Skeletal muscle tissue (tissue), 4 donors: ENCODE data around the gene FCAR. TPM values are rescaled to one million over a fixed set of nuclear protein-coding genes. Genes with fewer than 3 reads are reported as not detected.
"Not testable (repeated sequence)": the region's sequence is repeated elsewhere in the genome, so short reads cannot be mapped to it uniquely, and the experiment has no call there.

Experiments used
- H3K27ac ChIP-seq: one replicate; pipeline ENCODE4 v1.7.0; 2013; ENCODE audit warnings: mild to moderate bottlenecking, low read depth, low read length, inconsistent platforms
- H3K27me3 ChIP-seq, 3 donors: one replicate each; pipeline ENCODE4 v1.7.0; 2013; ENCODE audit warnings: low read length in 3 of 3; ENCODE audit not compliant: control insufficient read depth in 3 of 3, insufficient read depth in 3 of 3
- H3K36me3 ChIP-seq, 3 donors: one replicate each; pipeline ENCODE4 v1.7.0; 2013; ENCODE audit warnings: low read length in 3 of 3; ENCODE audit not compliant: control insufficient read depth in 3 of 3, insufficient read depth in 3 of 3
- H3K4me1 ChIP-seq, 3 donors: one replicate each; pipeline ENCODE4 v1.7.0; 2013; ENCODE audit warnings: low read length in 3 of 3, mild to moderate bottlenecking in 3 of 3; ENCODE audit not compliant: control insufficient read depth in 3 of 3, insufficient read depth in 3 of 3
- H3K4me3 ChIP-seq, 3 donors: one replicate each; pipeline ENCODE4 v1.7.0; 2013; ENCODE audit warnings: low read length in 3 of 3
- H3K9ac ChIP-seq, 3 donors: one replicate each; pipeline ENCODE4 v1.7.0; 2013; ENCODE audit warnings: low read length in 3 of 3, mild to moderate bottlenecking in 3 of 3, moderate library complexity in 2 of 3, low read depth in 1 of 3
- H3K9me3 ChIP-seq, 3 donors: one replicate each; pipeline ENCODE4 v1.7.0; 2013; ENCODE audit warnings: low read length in 3 of 3; ENCODE audit not compliant: control insufficient read depth in 3 of 3
- total RNA-seq: library from RNA; depleted of rRNA; stranded (reverse); fragments of >200 nt; gene quantifications from one replicate; pipeline ENCODE4 v1.2.3, GENCODE V29; 2014
- donor health status: Osteomylitis.

The FCAR gene
- total RNA-seq, 1 donor from 2014 or later, result 1.0 TPM

DNA sequence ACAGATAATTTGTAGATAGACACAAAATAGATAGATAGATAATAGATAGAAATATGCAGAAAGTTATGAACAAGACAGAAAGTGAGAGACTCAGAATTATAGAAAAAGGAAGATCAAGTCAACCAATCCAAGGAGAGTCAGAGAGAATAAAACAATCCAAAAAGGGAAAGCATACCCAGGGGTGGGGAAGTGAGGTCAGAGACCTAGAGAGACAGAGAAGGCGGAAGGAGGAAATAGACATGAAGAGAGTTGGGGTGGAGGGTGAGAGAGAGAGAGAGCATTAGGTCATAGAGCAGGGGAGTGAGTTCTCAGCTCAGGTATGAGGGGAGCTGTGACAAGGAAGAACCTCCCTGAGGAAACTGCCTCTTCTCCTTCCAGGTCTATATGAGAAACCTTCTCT is 18.8 kb upstream of the FCAR start:
- not testable (repeated sequence) for H3K36me3 ChIP-seq, H3K9me3 ChIP-seq, H3K4me3 ChIP-seq, H3K4me1 ChIP-seq, H3K27me3 ChIP-seq, H3K9ac ChIP-seq, H3K27ac ChIP-seq

DNA sequence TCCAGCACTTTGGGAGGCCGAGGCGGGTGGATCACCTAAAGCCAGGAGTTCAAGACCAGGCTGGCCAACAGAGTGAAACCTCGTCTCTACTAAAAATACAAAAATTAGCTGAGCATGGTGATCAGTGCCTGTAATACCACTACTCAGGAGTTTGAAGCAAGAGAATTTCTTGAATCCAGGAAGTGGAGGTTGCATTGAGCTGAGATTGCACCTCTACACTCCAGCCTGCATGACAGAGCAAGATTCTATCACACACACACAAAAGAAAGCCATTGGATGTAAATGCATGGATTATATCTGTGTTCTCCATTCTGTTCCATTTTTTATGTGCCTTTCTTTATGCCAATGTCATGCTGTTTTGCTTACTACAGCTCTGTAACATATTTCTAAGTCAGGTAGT is 15.6 kb upstream of the FCAR start:
- H3K27ac ChIP-seq, H3K36me3 ChIP-seq, H3K9ac ChIP-seq, H3K4me1 ChIP-seq, H3K4me3 ChIP-seq, H3K27me3 ChIP-seq, H3K9me3 ChIP-seq: not testable (repeated sequence)

DNA sequence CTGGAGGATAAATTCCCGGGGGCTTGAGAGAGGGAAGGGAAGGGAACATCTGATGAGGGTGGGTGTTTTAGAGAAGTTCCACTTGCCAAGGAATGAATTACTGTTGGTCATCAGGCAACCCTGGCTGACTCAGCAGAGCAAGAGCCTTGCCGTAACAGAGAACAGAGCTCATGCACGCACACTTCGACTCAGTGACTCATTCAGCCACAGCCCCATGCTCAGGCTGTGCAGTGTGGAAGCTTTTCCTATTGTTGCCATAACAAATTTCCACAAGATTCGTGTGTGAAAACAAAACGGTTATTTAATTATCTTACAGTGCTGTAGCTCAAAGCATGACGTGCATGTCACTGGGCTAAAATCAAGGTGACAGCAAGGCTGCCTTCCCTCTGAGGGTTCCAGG is 14.6 kb upstream of the FCAR start:
- not testable (repeated sequence) for H3K4me3 ChIP-seq, H3K9ac ChIP-seq, H3K4me1 ChIP-seq, H3K36me3 ChIP-seq, H3K9me3 ChIP-seq, H3K27ac ChIP-seq, H3K27me3 ChIP-seq

DNA sequence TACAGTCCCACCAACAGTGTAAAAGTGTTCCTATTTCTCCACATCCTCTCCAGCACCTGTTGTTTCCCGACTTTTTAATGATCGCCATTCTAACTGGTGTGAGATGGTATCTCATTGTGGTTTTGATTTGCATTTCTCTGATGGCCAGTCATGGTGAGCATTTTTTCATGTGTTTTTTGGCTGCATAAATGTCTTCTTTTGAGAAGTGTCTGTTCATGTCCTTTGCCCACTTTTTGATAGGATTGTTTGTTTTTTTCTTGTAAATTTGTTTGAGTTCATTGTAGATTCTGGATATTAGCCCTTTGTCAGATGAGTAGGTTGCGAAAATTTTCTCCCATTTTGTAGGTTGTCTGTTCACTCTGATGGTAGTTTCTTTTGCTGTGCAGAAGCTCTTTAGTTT is 10.6 kb upstream of the FCAR start:
- H3K4me1 ChIP-seq, H3K9ac ChIP-seq, H3K9me3 ChIP-seq, H3K36me3 ChIP-seq, H3K27ac ChIP-seq, H3K27me3 ChIP-seq, H3K4me3 ChIP-seq: not testable (repeated sequence)

DNA sequence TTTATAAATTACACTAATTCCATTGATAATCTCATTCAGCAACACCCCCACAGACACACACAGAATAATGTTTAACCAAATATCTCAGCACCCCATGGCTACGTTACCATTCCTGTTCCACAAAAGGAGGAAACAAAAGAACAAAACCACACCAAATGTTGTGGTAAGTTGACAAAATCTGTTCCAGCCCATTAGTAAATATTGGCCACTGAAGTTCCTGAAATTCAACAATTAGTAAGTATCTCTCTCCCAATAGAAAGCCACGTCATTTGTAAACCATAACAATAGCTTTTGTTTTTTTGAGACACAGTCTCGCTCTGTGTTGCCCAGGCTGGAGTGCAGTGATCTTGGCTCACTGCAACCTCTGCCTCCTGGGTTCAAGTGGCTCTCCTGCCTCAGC is 2.3 kb upstream of the FCAR start:
- Histone ChIP-seq H3K27ac (no peak overlapping the region), H3K27me3 (peaks cover 0 to under 1% (median 0%) of the 10 kb centered on the region in 3 donors), H3K4me3 (no peak overlapping the region), H3K9ac (no peak overlapping the region), H3K36me3 (no peaks in the 10 kb centered on the region), H3K9me3 (no peaks in the 10 kb centered on the region), H3K4me1 (no peaks in the 10 kb centered on the region)

DNA sequence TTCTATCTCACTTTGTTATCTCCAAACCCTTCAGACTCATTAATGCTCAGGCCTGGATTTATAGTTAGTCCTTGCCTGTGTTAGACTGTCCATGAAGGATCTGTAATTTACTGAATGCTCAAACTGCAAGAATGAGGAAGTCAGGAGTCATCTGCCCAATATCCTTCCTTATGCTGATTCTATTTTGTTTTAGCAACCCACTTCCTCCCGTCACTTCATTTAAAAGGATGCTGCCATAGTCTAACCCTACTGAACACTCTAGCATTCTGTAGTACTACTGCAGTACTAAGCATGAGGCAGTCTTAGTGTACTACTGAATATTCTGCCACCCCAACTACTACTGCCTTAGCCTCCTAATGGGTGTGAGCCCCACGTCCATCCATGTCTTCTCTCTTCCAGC is 1.5 kb downstream of the FCAR start:
- H3K36me3 ChIP-seq, result no peaks in the 10 kb centered on the region
- no peak overlapping the region for H3K4me3 ChIP-seq
- no peaks in the 10 kb centered on the region for H3K4me1 ChIP-seq
- H3K27me3 ChIP-seq, result no peaks in the 10 kb centered on the region
- H3K27ac ChIP-seq, result no peak overlapping the region
- no peak overlapping the region for H3K9ac ChIP-seq
- no peaks in the 10 kb centered on the region for H3K9me3 ChIP-seq

DNA sequence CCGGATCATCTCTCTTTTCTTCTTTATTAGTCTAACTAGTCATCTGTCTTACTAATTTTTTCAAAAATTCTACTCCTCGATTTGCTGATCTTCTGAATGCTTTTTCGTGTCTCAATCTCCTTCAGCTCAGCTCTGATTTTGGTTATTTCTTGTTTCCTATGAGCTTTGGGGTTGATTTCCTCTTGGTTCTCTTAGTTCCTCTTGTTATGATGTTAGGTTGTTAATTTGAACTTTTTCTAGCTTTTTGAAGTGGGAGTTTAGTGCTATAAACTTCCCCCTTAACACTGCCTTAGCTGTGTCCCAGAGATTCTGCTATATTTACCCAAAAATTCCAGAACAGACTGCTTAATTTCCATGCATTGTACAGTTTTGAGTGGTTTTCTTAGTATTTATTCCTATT is 3.4 kb downstream of the FCAR start:
- no peaks in the 10 kb centered on the region for H3K36me3 ChIP-seq
- H3K4me1 ChIP-seq, result no peaks in the 10 kb centered on the region
- no peak overlapping the region for H3K9ac ChIP-seq
- no peak overlapping the region for H3K27ac ChIP-seq
- no peak overlapping the region for H3K4me3 ChIP-seq
- H3K9me3 ChIP-seq, result peaks cover 0 to 3% (median 0%) of the 10 kb centered on the region in 3 donors
- peaks cover 0 to 5% (median 2%) of the 10 kb centered on the region in 3 donors for H3K27me3 ChIP-seq

DNA sequence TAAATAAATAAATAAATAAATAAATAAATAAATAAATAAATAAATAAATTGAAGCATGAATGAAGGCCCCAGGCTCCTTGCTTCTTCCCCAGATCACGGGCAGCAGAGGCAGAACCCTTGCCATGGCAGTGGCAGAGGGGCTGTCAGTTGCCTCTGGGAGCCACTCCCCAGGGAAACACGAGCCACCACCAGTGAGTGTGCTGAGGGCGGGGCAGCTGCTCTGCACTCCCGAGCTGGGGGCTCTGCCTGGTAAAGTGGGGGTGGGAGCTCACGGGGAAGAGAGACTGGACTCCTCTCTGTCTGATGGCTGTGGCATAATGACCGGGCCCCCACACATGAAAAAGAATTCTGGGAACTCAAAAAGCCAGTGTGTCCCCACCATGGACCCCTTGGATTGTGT is 7.8 kb downstream of the FCAR start:
- no peak overlapping the region for H3K9ac ChIP-seq
- H3K9me3 ChIP-seq, result peaks cover 0 to 5% (median 0%) of the 10 kb centered on the region in 3 donors
- H3K27me3 ChIP-seq, result peaks cover 0 to 7% (median 2%) of the 10 kb centered on the region in 3 donors
- H3K4me1 ChIP-seq, result no peaks in the 10 kb centered on the region
- H3K4me3 ChIP-seq, result no peak overlapping the region
- no peak overlapping the region for H3K27ac ChIP-seq
- H3K36me3 ChIP-seq, result no peaks in the 10 kb centered on the region

DNA sequence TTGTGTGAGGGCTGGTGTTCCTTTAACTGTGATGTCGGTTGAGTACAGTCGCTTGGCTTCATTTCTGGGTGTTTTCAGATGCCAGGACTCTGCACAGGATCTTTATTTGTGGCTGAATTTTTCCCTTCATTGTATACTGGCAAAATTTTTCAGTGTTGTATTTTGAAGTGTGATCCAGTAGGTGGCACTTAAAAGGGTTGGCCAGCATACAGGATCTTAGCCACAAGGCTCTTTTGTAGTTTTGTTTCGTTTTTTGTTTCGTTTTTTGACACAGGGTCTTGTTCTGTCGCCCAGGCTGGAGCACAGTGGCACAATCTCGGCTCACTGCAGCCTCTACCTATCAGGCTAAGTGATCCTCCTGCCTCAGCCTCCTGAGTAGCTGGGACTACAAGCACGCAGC is 8.7 kb downstream of the FCAR start:
- Histone ChIP-seq H3K27me3 (peaks cover 0 to 7% (median 2%) of the 10 kb centered on the region in 3 donors), H3K36me3 (no peaks in the 10 kb centered on the region), H3K27ac (no peak overlapping the region), H3K4me1 (no peaks in the 10 kb centered on the region), H3K4me3 (no peak overlapping the region), H3K9me3 (peaks cover 0 to 5% (median 0%) of the 10 kb centered on the region in 3 donors), H3K9ac (no peak overlapping the region)

DNA sequence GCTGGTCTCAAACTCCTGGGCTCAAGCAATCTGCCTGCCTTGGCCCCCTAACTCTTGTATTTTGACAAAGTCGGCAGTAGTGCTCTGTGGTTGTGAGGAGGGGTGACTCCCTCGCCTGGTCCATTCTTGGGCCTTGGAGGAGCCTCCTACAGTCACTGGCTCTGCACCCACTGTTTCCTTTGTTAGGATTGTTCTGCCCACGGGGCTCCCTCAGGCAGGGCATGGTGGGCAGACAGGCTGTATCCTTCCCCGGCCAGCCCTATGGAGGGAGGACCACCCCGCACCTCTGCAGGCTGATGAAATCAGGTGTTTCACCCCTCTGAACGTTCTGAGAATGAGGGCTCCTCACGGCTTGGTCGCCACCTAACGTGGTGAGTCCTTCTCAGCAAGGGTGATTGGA is 9.2 kb downstream of the FCAR start:
- H3K27me3 ChIP-seq, result peaks cover 0 to 7% (median 2%) of the 10 kb centered on the region in 3 donors
- H3K27ac ChIP-seq, result no peak overlapping the region
- H3K36me3 ChIP-seq, result no peaks in the 10 kb centered on the region
- H3K4me1 ChIP-seq, result no peaks in the 10 kb centered on the region
- H3K4me3 ChIP-seq, result no peak overlapping the region
- H3K9ac ChIP-seq, result no peak overlapping the region
- H3K9me3 ChIP-seq, result peaks cover 0 to 5% (median 0%) of the 10 kb centered on the region in 3 donors

DNA sequence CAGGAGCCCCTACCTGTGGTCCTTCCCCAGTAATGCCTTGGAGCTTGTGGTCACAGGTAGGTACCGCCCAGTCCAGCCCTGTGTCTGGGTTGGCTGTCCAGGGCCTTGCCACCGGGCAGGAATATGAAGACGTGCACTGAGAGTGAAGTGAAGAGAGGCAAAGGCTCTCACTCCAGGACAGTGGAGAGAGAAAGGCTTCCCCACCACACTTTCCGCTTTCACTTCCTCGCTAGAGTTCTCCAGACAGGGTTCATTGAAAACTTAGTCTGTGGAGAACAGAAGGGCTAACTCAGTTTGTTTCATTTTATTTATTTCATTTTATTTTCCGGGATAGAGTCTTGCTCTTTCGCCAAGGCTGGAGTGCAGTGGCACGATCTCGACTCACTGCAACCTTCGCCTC is 14.2 kb downstream of the FCAR start:
- Histone ChIP-seq H3K36me3 (no peaks in the 10 kb centered on the region), H3K27ac (no peak overlapping the region), H3K9ac (no peak overlapping the region), H3K27me3 (peaks cover 0 to 6% (median 0%) of the 10 kb centered on the region in 3 donors), H3K9me3 (peaks cover 0 to 2% (median 0%) of the 10 kb centered on the region in 3 donors), H3K4me1 (no peaks in the 10 kb centered on the region), H3K4me3 (no peak overlapping the region)
